OCI-LY3 (cell line): ENCODE results near the gene RGCC.

Experiments used
- CTCF ChIP-seq: fragments of 200-600, 300-600 bp; sonication (generic); IDR thresholded peaks from 2 replicates; pipeline ENCODE4 v1.5.1; 2014; ENCODE audit warnings: antibody characterized with exemption, low read length, low read depth
- EZH2phosphoT487 ChIP-seq: fragments of 200-600 bp; shearing (Covaris generic); IDR thresholded peaks from 2 replicates; pipeline ENCODE4 v1.6.1; 2018; ENCODE audit warnings: antibody characterized with exemption, mixed run types, low read depth

GRCh38 chr13:41419206-41419605, 38.1 kb upstream of the RGCC start:
- no peak for TF ChIP-seq CTCF
- TF ChIP-seq EZH2phosphoT487 = no peak
